ENCODE measurements around the gene SERINC4. TPM values are rescaled to one million over a fixed set of nuclear protein-coding genes. Genes with fewer than 3 reads are reported as not detected.
A peak's percentile ranks its signal among the peaks of the same experiment; 100 is the strongest.

The SERINC4 gene
- total RNA-seq, 1 donor from 2014 or later, result 0.41 TPM

- DNase-seq (ENCODE audit: low spot score in 2 of 2) (no peak), FAIRE-seq (no peak)
Measured at GRCh38 chr15:43799209-43799944, 643 bp downstream of the SERINC4 start.

- no peak for DNase-seq (ENCODE audit: low spot score in 2 of 2)
- no peak for FAIRE-seq
Measured at GRCh38 chr15:43796566-43796965, 3.5 kb downstream of the SERINC4 start.

- FAIRE-seq (no peak), DNase-seq (ENCODE audit: low spot score in 2 of 2) (no peak)
Measured at GRCh38 chr15:43795997-43796396, 4.0 kb downstream of the SERINC4 start.

GRCh38 chr15:43795197-43795596, 4.8 kb downstream of the SERINC4 start:
- FAIRE-seq (no peak), DNase-seq (ENCODE audit: low spot score in 2 of 2) (no peak)

GRCh38 chr15:43794269-43795037, 5.6 kb downstream of the SERINC4 start:
- FAIRE-seq, result no peak
- DNase-seq (ENCODE audit: low spot score in 2 of 2), result no peak

- no peak for DNase-seq (ENCODE audit: low spot score in 2 of 2)
- FAIRE-seq, result no peak
Measured at GRCh38 chr15:43793647-43794046, 6.4 kb downstream of the SERINC4 start.

- peak in 1 of 2 donors; percentile 46 for DNase-seq (ENCODE audit: low spot score in 2 of 2)
Measured at GRCh38 chr15:43792761-43793476, 7.1 kb downstream of the SERINC4 start.

GRCh38 chr15:43791993-43792760, 7.8 kb downstream of the SERINC4 start, which contains the start of gene SERF2:
Gene SERF2 (plus strand): TSS chr15:43792320. CDS start chr15:43792377, 57 bp downstream.
- peak; percentile 74 for FAIRE-seq
- DNase-seq (ENCODE audit: low spot score in 2 of 2), result peak; percentile 93 to 99

More at GRCh38 chr15:43792761-43793476, 7.1 kb downstream of the SERINC4 start:
- no peak for FAIRE-seq

- DNase-seq (ENCODE audit: low spot score in 2 of 2) (no peak), FAIRE-seq (no peak)
Measured at GRCh38 chr15:43789409-43789808, 10.6 kb downstream of the SERINC4 start.

- no peak for FAIRE-seq
- DNase-seq (ENCODE audit: low spot score in 2 of 2), result no peak
Measured at GRCh38 chr15:43779016-43779415, 21.0 kb downstream of the SERINC4 start.

- DNase-seq (ENCODE audit: low spot score in 2 of 2), result peak in 1 of 2 donors; percentile 55
- no peak for FAIRE-seq
Measured at GRCh38 chr15:43777267-43777914, 22.6 kb downstream of the SERINC4 start.

- FAIRE-seq (no peak), DNase-seq (ENCODE audit: low spot score in 2 of 2) (peak; percentile 41 to 61)
Measured at GRCh38 chr15:43776718-43777266, 23.2 kb downstream of the SERINC4 start, which contains the start of gene ELL3. Gene ELL3 (minus strand): TSS chr15:43776966. CDS start chr15:43776901, 65 bp downstream.

- FAIRE-seq (no peak), DNase-seq (ENCODE audit: low spot score in 2 of 2) (no peak)
Measured at GRCh38 chr15:43776101-43776717, 23.8 kb downstream of the SERINC4 start.

GRCh38 chr15:43775411-43775965, 24.5 kb downstream of the SERINC4 start:
- DNase-seq (ENCODE audit: low spot score in 2 of 2) (no peak), FAIRE-seq (no peak)

- FAIRE-seq (no peak), DNase-seq (ENCODE audit: low spot score in 2 of 2) (no peak)
Measured at GRCh38 chr15:43774062-43774461, 26.0 kb downstream of the SERINC4 start.

- FAIRE-seq, result no peak
Measured at GRCh38 chr15:43772624-43773023, 27.4 kb downstream of the SERINC4 start.

GRCh38 chr15:43771816-43772215, 28.2 kb downstream of the SERINC4 start:
- FAIRE-seq (no peak), DNase-seq (ENCODE audit: low spot score in 2 of 2) (no peak)

More at GRCh38 chr15:43772624-43773023, 27.4 kb downstream of the SERINC4 start:
- DNase-seq (ENCODE audit: low spot score in 2 of 2), result no peak

- DNase-seq (ENCODE audit: low spot score in 2 of 2) (peak in 1 of 2 donors; percentile 43), FAIRE-seq (no peak)
Measured at GRCh38 chr15:43769584-43770228, 30.3 kb downstream of the SERINC4 start.
